GM12891 (cell line): ENCODE measurements around the gene POFUT2.

Source experiments
- POLR2A ChIP-seq: IDR thresholded peaks from 2 replicates; pipeline ENCODE4 v1.6.1; 2011; ENCODE audit warnings: low read depth, low read length, control low read depth
- POLR2AphosphoS5 ChIP-seq: IDR thresholded peaks from 2 replicates; pipeline ENCODE4 v1.6.1; 2011; ENCODE audit warnings: low read depth, low read length, control low read depth
- SPI1 ChIP-seq: IDR thresholded peaks from 2 replicates; pipeline ENCODE4 v1.6.1; 2011; ENCODE audit warnings: low read depth, low read length, control low read depth
- TAF1 ChIP-seq: IDR thresholded peaks from 2 replicates; pipeline ENCODE4 v1.6.1; 2011; ENCODE audit warnings: low read depth, low read length, control low read depth

DNA sequence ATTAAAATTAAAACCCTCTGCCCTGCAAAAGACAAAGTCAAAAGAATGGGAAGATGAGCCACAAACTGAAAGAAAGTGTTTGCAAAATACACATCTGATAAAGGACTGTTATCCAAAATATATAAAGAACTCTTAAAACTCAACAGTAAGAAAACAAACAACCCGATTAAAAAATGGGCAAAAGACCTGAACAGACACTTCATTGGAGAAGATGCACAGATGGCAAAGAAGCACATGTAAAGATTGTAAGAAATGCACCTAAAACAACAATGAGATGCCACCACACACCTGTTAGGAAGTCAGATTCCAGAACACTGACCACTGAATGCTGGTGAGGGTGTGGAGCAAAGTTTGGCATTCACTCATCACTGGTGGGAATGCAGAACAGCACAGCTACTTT is 24.6 kb upstream of the POFUT2 start:
- TF ChIP-seq POLR2A, result no peak
- TF ChIP-seq POLR2AphosphoS5, result no peak
- TF ChIP-seq SPI1, result no peak
- no peak for TF ChIP-seq TAF1
